ENCODE results near the gene EPC2.

EPC2 gene

DNA sequence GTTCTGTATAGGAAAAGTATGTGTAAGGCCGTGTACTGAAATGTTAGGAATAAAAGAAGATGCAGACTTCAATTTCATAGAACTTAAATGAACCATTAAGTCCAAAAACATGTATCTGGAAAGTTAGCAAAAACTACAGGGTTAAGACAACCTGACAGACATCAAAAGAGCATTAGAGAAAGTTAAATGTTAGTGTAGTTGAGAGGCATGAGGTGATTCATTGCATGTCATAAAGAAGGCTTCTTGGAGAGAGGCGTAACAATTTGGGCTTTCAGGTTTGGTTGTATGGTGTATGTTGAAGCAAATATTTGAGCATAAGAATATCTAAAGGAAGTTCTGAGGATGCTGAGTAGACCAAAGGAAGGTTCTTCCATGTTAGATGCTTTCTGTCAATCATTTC lies 6.3 kb downstream of the EPC2 start:
- Histone ChIP-seq H3K27ac (ENCODE audit: low read depth, low read length) (no peak overlapping the region), H3K9me2 (replicated peaks; ENCODE audit: control insufficient read depth, low read length) (no peaks in the 10 kb centered on the region), H3K9me3 (ENCODE audit: control insufficient read depth, insufficient read depth, low read length) (no peaks in the 10 kb centered on the region), H3F3A (ENCODE audit: control insufficient read depth, insufficient read depth) (peaks cover 2% of the 10 kb centered on the region), H3K4me3 (ENCODE audit: low read length) (no peak overlapping the region), H3K27me3 (ENCODE audit: control insufficient read depth, low read length) (no peaks in the 10 kb centered on the region), H3K4me2 (ENCODE audit: low read length) (no peak overlapping the region), H3K4me1 (ENCODE audit: control insufficient read depth, low read length) (peaks cover 41% of the 10 kb centered on the region), H4K20me1 (ENCODE audit: control insufficient read depth, insufficient read depth, low read depth, low read length) (peaks cover 38% of the 10 kb centered on the region), H3K36me3 (ENCODE audit: control insufficient read depth, low read length) (peaks cover 4% of the 10 kb centered on the region), H3K79me2 (ENCODE audit: control insufficient read depth, low read length) (peaks cover 100% of the 10 kb centered on the region)
- no peak for TF ChIP-seq EZH2phosphoT487 (IDR thresholded peaks at IDR 0.05; ENCODE audit: borderline replicate concordance, low read length)
- TF ChIP-seq, protein P1, sequence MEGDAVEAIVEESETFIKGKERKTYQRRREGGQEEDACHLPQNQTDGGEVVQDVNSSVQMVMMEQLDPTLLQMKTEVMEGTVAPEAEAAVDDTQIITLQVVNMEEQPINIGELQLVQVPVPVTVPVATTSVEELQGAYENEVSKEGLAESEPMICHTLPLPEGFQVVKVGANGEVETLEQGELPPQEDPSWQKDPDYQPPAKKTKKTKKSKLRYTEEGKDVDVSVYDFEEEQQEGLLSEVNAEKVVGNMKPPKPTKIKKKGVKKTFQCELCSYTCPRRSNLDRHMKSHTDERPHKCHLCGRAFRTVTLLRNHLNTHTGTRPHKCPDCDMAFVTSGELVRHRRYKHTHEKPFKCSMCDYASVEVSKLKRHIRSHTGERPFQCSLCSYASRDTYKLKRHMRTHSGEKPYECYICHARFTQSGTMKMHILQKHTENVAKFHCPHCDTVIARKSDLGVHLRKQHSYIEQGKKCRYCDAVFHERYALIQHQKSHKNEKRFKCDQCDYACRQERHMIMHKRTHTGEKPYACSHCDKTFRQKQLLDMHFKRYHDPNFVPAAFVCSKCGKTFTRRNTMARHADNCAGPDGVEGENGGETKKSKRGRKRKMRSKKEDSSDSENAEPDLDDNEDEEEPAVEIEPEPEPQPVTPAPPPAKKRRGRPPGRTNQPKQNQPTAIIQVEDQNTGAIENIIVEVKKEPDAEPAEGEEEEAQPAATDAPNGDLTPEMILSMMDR (IDR thresholded peaks at IDR 0.05; ENCODE audit: low read depth, low read length, poor library complexity, severe bottlenecking), result no peak

DNA sequence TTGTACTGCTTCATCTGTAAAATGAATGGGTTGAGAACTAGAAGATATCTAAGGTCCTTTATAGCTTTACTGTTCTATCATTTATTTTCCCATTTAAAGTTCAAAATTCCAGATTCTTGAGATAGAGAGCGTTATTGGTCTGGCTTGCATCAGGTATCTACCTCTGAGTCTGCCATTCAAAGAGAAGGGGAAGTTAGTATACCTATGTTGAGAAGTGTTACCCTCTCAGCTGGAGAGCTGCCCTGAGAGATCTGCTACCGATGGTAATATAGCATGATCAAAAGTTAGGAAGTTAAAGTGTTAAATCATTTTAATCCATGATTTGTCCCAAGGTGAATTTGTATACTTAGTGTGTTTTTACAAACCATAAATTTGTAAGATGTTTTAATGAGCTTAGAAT lies 7.4 kb downstream of the EPC2 start:
- H3K4me3 ChIP-seq (ENCODE audit: low read length), result no peak overlapping the region
- H3K4me2 ChIP-seq (ENCODE audit: low read length), result peak overlapping the region; percentile 47; the same call in 1 of the 2 replicates
- H3K27me3 ChIP-seq (ENCODE audit: control insufficient read depth, low read length), result no peaks in the 10 kb centered on the region
- H3K4me1 ChIP-seq (ENCODE audit: control insufficient read depth, low read length), result peaks cover 43% of the 10 kb centered on the region
- no peaks in the 10 kb centered on the region for H3K9me3 ChIP-seq (ENCODE audit: control insufficient read depth, insufficient read depth, low read length)
- H4K20me1 ChIP-seq (ENCODE audit: control insufficient read depth, insufficient read depth, low read depth, low read length), result peaks cover 38% of the 10 kb centered on the region
- no peaks in the 10 kb centered on the region for H3F3A ChIP-seq (ENCODE audit: control insufficient read depth, insufficient read depth)
- H3K9me2 ChIP-seq (replicated peaks; ENCODE audit: control insufficient read depth, low read length), result no peaks in the 10 kb centered on the region
- no peak overlapping the region for H3K27ac ChIP-seq (ENCODE audit: low read depth, low read length)
- TF ChIP-seq, protein P1 (IDR thresholded peaks at IDR 0.05; ENCODE audit: low read depth, low read length, poor library complexity, severe bottlenecking), result no peak
- TF ChIP-seq EZH2phosphoT487 (IDR thresholded peaks at IDR 0.05; ENCODE audit: borderline replicate concordance, low read length), result no peak
- H3K36me3 ChIP-seq (ENCODE audit: control insufficient read depth, low read length), result peaks cover 2% of the 10 kb centered on the region
- peaks cover 100% of the 10 kb centered on the region for H3K79me2 ChIP-seq (ENCODE audit: control insufficient read depth, low read length)

DNA sequence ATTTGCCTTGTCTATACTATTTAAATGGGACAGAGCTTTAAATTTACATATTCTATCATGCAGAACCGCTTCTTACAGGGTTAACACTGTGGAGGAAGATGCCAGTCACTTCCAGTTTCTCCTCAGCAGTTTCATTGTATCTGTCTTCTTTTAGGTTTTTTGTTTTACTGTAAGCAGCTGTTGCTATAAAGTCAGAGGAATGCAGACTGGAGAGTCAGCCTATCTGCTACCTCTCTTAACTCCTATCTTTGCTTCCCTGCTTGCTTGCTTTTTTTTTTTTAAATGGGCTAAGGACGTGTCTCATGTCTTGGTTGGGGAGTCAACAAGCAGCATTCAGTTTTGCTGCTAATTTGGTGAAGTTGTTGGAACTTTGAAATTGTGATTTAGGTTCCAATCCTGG lies 8.9 kb downstream of the EPC2 start:
- H3K4me1 ChIP-seq (ENCODE audit: control insufficient read depth, low read length), result peaks cover 52% of the 10 kb centered on the region
- peaks cover 47% of the 10 kb centered on the region for H4K20me1 ChIP-seq (ENCODE audit: control insufficient read depth, insufficient read depth, low read depth, low read length)
- H3K9me3 ChIP-seq (ENCODE audit: control insufficient read depth, insufficient read depth, low read length), result no peaks in the 10 kb centered on the region
- peak overlapping the region; percentile 47 for H3K4me2 ChIP-seq (ENCODE audit: low read length)
- H3K36me3 ChIP-seq (ENCODE audit: control insufficient read depth, low read length), result no peaks in the 10 kb centered on the region
- H3K79me2 ChIP-seq (ENCODE audit: control insufficient read depth, low read length), result peaks cover 100% of the 10 kb centered on the region
- TF ChIP-seq EZH2phosphoT487 (IDR thresholded peaks at IDR 0.05; ENCODE audit: borderline replicate concordance, low read length), result no peak
- TF ChIP-seq, protein P1 (IDR thresholded peaks at IDR 0.05; ENCODE audit: low read depth, low read length, poor library complexity, severe bottlenecking), result no peak
- peak overlapping the region; percentile 5; the same call in 1 of the 2 replicates for H3K4me3 ChIP-seq (ENCODE audit: low read length)
- H3F3A ChIP-seq (ENCODE audit: control insufficient read depth, insufficient read depth), result no peaks in the 10 kb centered on the region
- H3K27ac ChIP-seq (ENCODE audit: low read depth, low read length), result no peak overlapping the region
- no peaks in the 10 kb centered on the region for H3K9me2 ChIP-seq (replicated peaks; ENCODE audit: control insufficient read depth, low read length)
- H3K27me3 ChIP-seq (ENCODE audit: control insufficient read depth, low read length), result no peaks in the 10 kb centered on the region
